Tibial nerve (tissue), 3 donors: Measurements from ENCODE around the gene LTBP1.

Experiments used
- POLR2A ChIP-seq, 2 donors: fragments of 450-650 bp; IDR thresholded peaks; one replicate each; pipeline ENCODE4 v1.6.1; 2017; ENCODE audit warnings: antibody characterized with exemption in 2 of 2, mild to moderate bottlenecking in 2 of 2, moderate library complexity in 2 of 2
- TF ChIP-seq, protein P1 (sequence below), 5 experiments: fragments of 200-600 bp in 3 of 5; fragments of 450-650 bp in 2 of 5; sonication (generic) in 3 of 5; IDR thresholded peaks; one replicate each; pipeline ENCODE4 v1.5.1; 2016 to 2019; ENCODE audit warnings: antibody characterized with exemption in 5 of 5, mild to moderate bottlenecking in 3 of 5, moderate library complexity in 2 of 5

DNA sequence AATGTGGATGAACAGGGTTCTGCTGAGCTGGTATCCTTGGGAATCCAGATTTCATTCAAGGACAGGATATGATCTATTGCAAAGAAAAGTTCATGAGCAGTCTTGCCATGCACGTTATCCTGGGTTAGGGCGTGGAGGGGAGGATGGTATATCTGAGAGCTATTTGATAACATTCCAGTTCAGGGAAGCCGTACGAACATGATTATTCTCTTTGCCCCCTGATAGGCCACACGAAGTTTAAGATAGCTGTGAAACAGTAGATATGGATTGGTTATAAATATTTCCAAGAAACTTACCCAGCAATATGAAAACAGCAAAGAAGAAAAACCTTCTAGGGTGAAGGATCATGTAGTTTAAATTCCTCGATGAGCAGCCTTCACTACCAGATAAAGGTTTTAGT lies 171.9 kb downstream of the LTBP1 start:
- TF ChIP-seq, protein P1, sequence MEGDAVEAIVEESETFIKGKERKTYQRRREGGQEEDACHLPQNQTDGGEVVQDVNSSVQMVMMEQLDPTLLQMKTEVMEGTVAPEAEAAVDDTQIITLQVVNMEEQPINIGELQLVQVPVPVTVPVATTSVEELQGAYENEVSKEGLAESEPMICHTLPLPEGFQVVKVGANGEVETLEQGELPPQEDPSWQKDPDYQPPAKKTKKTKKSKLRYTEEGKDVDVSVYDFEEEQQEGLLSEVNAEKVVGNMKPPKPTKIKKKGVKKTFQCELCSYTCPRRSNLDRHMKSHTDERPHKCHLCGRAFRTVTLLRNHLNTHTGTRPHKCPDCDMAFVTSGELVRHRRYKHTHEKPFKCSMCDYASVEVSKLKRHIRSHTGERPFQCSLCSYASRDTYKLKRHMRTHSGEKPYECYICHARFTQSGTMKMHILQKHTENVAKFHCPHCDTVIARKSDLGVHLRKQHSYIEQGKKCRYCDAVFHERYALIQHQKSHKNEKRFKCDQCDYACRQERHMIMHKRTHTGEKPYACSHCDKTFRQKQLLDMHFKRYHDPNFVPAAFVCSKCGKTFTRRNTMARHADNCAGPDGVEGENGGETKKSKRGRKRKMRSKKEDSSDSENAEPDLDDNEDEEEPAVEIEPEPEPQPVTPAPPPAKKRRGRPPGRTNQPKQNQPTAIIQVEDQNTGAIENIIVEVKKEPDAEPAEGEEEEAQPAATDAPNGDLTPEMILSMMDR (IDR thresholded peaks at IDR 0.05) = no peak
- TF ChIP-seq POLR2A (IDR thresholded peaks at IDR 0.05) = no peak
